ENCODE data around the gene DGLUCY.
"Not testable (repeated sequence)": the region's sequence is repeated elsewhere in the genome, so short reads cannot be mapped to it uniquely, and the experiment has no call there.

The DGLUCY gene

DNA sequence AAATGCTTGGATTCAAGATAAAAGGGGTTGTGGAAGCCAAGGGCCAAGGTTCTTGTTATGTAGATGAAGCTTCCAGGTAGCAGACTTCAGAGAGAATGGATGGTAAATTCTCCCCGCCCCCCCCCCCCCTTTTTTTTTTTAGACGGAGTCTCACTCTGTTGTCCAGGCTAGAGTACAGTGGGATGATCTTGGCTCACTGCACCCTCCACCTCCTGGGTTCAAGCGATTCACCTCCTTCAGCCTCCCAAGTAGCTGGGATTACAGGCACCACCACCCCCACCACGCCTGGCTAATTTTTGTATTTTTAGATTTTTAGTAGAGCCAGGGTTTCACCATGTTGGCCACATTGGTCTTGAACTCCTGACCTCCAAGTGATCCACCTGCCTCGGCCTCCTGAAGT is 4.1 kb downstream of the DGLUCY start:
- TF ChIP-seq CTCF (conservative IDR thresholded peaks at IDR 0.05; ENCODE audit: control insufficient read depth, insufficient read depth, low read depth, low read length): no peak
- no peak for DNase-seq (ENCODE audit: low read depth)
- H3K4me3 ChIP-seq (ENCODE audit: control insufficient read depth, low read depth, low read length): no peak overlapping the region

- H3K4me3 ChIP-seq (ENCODE audit: control insufficient read depth, low read depth, low read length): no peak overlapping the region
- no peak for TF ChIP-seq CTCF (conservative IDR thresholded peaks at IDR 0.05; ENCODE audit: control insufficient read depth, insufficient read depth, low read depth, low read length)
- DNase-seq (ENCODE audit: low read depth): no peak
Observed at GRCh38 chr14:91118511-91119068, 4.7 kb downstream of the DGLUCY start.

- no peak for TF ChIP-seq CTCF (conservative IDR thresholded peaks at IDR 0.05; ENCODE audit: control insufficient read depth, insufficient read depth, low read depth, low read length)
- no peak overlapping the region for H3K4me3 ChIP-seq (ENCODE audit: control insufficient read depth, low read depth, low read length)
- DNase-seq (ENCODE audit: low read depth): peak; percentile 91
Observed at GRCh38 chr14:91119556-91120311, 5.9 kb downstream of the DGLUCY start.

- H3K4me3 ChIP-seq (ENCODE audit: control insufficient read depth, low read depth, low read length): no peak overlapping the region
Observed at GRCh38 chr14:91123201-91123600, 9.3 kb downstream of the DGLUCY start.

GRCh38 chr14:91124406-91125270 is 10.8 kb downstream of the DGLUCY start:
- H3K4me3 ChIP-seq (ENCODE audit: control insufficient read depth, low read depth, low read length): not testable (repeated sequence)
- DNase-seq (ENCODE audit: low read depth): peak; percentile 30

More at GRCh38 chr14:91123201-91123600, 9.3 kb downstream of the DGLUCY start:
- no peak for DNase-seq (ENCODE audit: low read depth)
- TF ChIP-seq CTCF (conservative IDR thresholded peaks at IDR 0.05; ENCODE audit: control insufficient read depth, insufficient read depth, low read depth, low read length): no peak

DNA sequence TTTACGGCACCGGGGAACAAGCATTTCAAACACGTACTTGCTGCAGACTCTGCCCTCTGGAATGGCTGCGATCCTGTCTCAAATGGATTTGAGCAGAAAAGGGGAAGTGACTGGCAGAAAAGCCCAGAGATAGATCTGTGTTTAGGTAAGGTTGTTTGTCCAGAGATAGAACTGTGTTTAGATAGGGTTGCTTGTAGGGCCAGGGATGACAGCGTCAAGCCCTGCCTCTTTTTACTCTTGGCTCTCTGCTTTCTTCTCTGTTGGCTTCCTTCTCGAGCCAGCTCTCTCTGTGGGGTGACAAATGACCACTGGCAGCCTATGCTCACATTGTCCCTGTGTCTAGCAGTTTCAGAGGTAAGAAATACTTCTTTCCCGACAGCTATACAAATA is 11.4 kb downstream of the DGLUCY start:
- DNase-seq (ENCODE audit: low read depth): no peak
- no peak for TF ChIP-seq CTCF (conservative IDR thresholded peaks at IDR 0.05; ENCODE audit: control insufficient read depth, insufficient read depth, low read depth, low read length)

DNA sequence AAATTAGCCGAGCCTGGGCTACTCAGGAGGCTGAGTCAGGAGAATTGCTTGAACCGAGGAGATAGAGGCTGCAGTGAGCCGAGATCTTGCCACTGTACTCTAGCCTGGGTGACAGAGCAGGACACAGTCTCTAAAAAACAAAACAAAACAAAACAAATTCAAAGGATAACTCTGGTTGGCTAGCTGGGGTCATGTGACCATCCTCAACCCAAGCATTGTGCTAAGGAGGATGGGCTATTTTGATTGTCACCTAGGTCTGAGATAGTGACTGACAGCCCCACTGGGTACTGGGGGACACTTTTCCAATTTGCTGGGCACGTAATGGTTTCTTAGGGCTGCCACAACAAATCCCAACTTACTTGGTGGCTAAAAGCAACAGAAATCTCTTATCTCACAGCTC is 11.9 kb downstream of the DGLUCY start:
- TF ChIP-seq CTCF (conservative IDR thresholded peaks at IDR 0.05; ENCODE audit: control insufficient read depth, insufficient read depth, low read depth, low read length): no peak
- no peak overlapping the region for H3K4me3 ChIP-seq (ENCODE audit: control insufficient read depth, low read depth, low read length)
- DNase-seq (ENCODE audit: low read depth): no peak

More for the DNA sequence above, 11.4 kb downstream of the DGLUCY start:
- H3K4me3 ChIP-seq (ENCODE audit: control insufficient read depth, low read depth, low read length): no peak overlapping the region
